ENCODE measurements around the gene SKOR1. TPM values are rescaled to one million over a fixed set of nuclear protein-coding genes. Genes with fewer than 3 reads are reported as not detected.
A peak's percentile ranks its signal among the peaks of the same experiment; 100 is the strongest.

The SKOR1 gene
- total and polyA plus RNA-seq, 2 of the 4 experiments (the other 2 are of a cell fraction), result 0.03 TPM; not detected in 1

- H3K4me2 ChIP-seq (ENCODE audit: low read depth, low read length), result no peak overlapping the region
- WGBS, 2 experiments (ENCODE audit: extremely low coverage in 2 of 2, insufficient read length in 1 of 2), result no CpG with 5 or more reads among the region's 3 CpGs
- no peak overlapping the region for H4K91ac ChIP-seq (ENCODE audit: insufficient read depth, low read depth, low read length)
- H4K5ac ChIP-seq (ENCODE audit: low read depth, low read length), result no peak overlapping the region
- in situ Hi-C loops (cut with MboI; ENCODE audit: low sequenced_read_pairs), result loop anchor here (10.0 kb wide), 1 partner anchor 289 kb away; no protein-coding TSS in a partner anchor
- H2AK5ac ChIP-seq (ENCODE audit: low read depth, low read length), result no peak overlapping the region
- peaks cover 11% of the 10 kb centered on the region for H3K27me3 ChIP-seq (ENCODE audit: control insufficient read depth, insufficient read depth, low read length)
- H3K36me3 ChIP-seq (ENCODE audit: control insufficient read depth, insufficient read depth, low read length), result no peaks in the 10 kb centered on the region
- no peak overlapping the region for H3K4ac ChIP-seq (ENCODE audit: low read depth, low read length)
- no peak overlapping the region for H2BK120ac ChIP-seq (ENCODE audit: low read depth, low read length)
- 0 out of 2 replicates have a peak, but pooled peaks cover 2% of the 10 kb centered on the region for H3K9me3 ChIP-seq (ENCODE audit: control insufficient read depth, insufficient read depth, low read length)
- H2BK15ac ChIP-seq (ENCODE audit: low read depth, low read length), result no peak overlapping the region
- H2BK20ac ChIP-seq (ENCODE audit: low read depth, low read length), result no peak overlapping the region
- H3K9me1 ChIP-seq (ENCODE audit: insufficient read depth, low read length), result no peaks in the 10 kb centered on the region; the same call in 1 of the 2 replicates
- no peak for TF ChIP-seq MAZ (IDR thresholded peaks at IDR 0.05; ENCODE audit: borderline replicate concordance, low read depth, low read length)
- no peak for TF ChIP-seq CHD1 (IDR thresholded peaks at IDR 0.05; ENCODE audit: low read depth, low read length)
- no peak for TF ChIP-seq NFE2L2 (IDR thresholded peaks at IDR 0.05; ENCODE audit: low read depth, low read length)
- TF ChIP-seq POLR2A (IDR thresholded peaks at IDR 0.05; ENCODE audit: low read depth, low read length), result no peak
- no peak for TF ChIP-seq ELK1 (IDR thresholded peaks at IDR 0.05; ENCODE audit: borderline replicate concordance, low read depth, low read length)
- TF ChIP-seq MAFK (IDR thresholded peaks at IDR 0.05; ENCODE audit: low read depth, low read length), result no peak
- TF ChIP-seq MXI1 (IDR thresholded peaks at IDR 0.05; ENCODE audit: borderline replicate concordance, low read depth, low read length), result no peak
- dilution Hi-C loops (cut with HindIII; ENCODE audit: low sequenced_read_pairs, unreplicated experiment), result no loop called here
- H3K4me1 ChIP-seq (ENCODE audit: control insufficient read depth, insufficient read depth, low read length), result peaks cover 4% of the 10 kb centered on the region; the same call in 1 of the 2 replicates
- H2BK5ac ChIP-seq (ENCODE audit: low read depth, low read length, poor library complexity, severe bottlenecking), result no peak overlapping the region
- ChIA-PET POLR2A (ENCODE audit: unreplicated experiment) (interaction anchor here (0.5 kb wide), 1 partner anchor 204 kb away, joined by 16 read pairs; no protein-coding TSS in a partner anchor), CTCF (no interaction called here)
- BruUV-seq (replicated peaks), result no TSS peak
- H3K18ac ChIP-seq (ENCODE audit: low read depth, low read length), result no peak overlapping the region
- no peak overlapping the region for H4K8ac ChIP-seq (ENCODE audit: low read depth in 2 of 2, low read length in 2 of 2)
- H3K23ac ChIP-seq (ENCODE audit: low read depth, low read length), result no peak overlapping the region
- ATAC-seq (ENCODE audit: low read depth) (0 out of 2 replicates have a peak, but pooled peaks have one; percentile 35), DNase-seq (peak; percentile 37)
- no peaks in the 10 kb centered on the region for H4K20me1 ChIP-seq (ENCODE audit: insufficient read depth, low read length)
- H3K27ac ChIP-seq (ENCODE audit: insufficient read depth, low read length), result no peak overlapping the region
- H3K9ac ChIP-seq (ENCODE audit: low read depth, low read length), result no peak overlapping the region
- H2AFZ ChIP-seq (replicated peaks; ENCODE audit: low read length, poor library complexity), result no peak overlapping the region
- H3K14ac ChIP-seq (replicated peaks; ENCODE audit: low read depth, low read length), result no peak overlapping the region
- intact Hi-C loops (cut with micrococcal nuclease), result no loop called here
- H3K4me3 ChIP-seq (ENCODE audit: insufficient read depth, low read depth, low read length), result no peak overlapping the region
- H2AK9ac ChIP-seq (replicated peaks; ENCODE audit: low read depth, low read length, poor library complexity), result no peak overlapping the region
- H3K56ac ChIP-seq (ENCODE audit: extremely low read depth, insufficient read depth, low read length), result no peak overlapping the region
- H3K79me1 ChIP-seq (ENCODE audit: low read depth in 1 of 2, low read length in 2 of 2), result no peaks in the 10 kb centered on the region
These were observed 40.0 kb downstream of the SKOR1 start for GRCh38 chr15:67865331-67865730.
